ENCODE measurements around the gene BICDL2.

Gene BICDL2

DNA sequence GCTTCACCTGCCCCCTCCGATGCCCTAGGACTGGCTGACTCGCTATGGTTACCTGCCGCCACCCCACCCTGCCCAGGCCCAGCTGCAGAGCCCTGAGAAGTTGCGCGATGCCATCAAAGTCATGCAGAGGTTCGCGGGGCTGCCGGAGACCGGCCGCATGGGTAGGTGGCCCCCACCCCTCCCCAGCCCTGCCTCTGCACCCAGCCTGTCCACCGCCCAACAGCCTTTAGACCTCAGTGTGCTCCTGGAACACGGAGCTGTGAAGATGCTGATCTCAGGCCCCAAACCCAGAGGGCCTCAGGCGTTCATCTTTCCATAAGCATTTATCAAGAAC lies 10.6 kb upstream of the BICDL2 start:
- no peak for DNase-seq (ENCODE audit: low read depth)

DNA sequence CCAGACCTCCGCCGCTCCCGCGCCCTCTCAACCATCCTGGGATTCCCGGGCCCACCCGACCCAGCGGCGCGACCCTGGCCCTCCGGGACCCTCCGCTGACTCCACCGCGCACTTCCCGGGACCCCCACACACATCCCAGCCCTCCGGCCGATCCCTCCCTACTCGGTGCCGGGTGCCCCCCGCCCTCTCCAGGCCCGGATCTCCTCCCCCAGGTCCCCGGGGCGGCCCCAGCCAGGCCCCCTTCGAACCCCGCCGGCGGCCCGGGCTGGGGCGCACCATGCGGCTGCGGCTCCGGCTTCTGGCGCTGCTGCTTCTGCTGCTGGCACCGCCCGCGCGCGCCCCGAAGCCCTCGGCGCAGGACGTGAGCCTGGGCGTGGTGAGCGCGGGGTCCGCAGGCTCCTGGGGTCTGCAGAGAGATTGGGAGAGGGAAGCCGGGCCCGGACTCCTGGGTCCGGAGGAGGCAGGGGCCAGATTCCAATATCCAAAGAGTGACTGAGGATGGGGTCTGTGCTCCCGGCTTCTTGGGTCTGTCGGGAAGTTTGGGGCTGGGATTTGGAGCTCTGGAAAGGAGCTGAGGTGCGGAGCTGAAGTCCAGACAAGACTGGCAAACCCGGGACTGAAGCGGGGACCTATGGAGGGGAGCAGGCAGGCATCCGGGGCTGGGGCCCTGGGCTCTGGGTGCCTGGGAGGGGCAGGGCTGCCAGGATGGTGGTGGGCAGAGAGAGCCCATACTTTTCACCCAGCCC lies 10.1 kb upstream of the BICDL2 start:
- DNase-seq (ENCODE audit: low read depth): no peak

DNA sequence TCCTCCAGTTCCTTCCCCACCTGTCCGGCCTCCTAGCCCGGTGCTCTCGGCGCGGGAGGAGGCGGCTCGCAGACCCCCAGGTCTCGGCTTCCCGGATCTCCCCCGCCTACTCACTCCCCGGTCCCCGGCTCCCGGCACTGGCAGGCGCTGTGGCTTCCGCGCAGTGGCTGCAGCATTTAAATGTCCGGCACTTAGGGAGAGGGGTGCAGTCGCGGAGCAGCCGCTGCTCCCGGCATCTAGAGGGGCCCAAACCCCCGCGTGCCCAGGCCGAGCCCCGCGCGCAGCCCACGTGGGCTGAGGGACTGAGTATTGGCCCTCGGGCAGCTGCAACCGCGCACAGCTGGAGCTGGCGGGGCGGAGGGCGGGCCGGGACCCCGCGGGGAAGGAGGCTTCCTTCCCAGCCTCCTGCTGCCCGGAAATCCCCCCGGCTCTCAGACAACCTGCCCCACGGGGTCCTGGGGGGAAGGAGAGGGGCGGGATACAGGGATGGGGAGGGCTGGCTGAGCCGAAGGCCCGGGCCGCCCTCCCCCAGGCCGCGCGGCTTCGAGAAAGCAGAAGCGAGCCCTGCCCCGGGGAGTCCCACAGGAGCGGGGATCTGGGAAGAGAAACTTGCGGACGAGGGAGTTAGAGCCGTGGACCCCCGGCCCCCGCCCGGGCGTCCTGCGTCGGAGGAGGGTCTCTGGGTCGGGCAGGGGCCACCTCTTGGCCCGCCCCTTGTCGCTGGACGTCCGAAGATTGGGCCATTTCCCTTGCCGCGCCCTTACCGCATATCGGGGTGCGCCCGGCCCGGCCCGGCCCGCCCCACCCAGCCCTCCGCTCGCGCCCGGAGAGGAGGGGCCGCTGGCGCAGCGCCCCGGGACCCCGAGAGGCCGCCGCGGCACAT lies 9.3 kb upstream of the BICDL2 start, which contains the start of gene MMP25:
MMP25 (plus strand) TSS at position 804 of the 883 bp plus-strand sequence. CDS start 357 bp downstream, outside the sequence.
- no peak for DNase-seq (ENCODE audit: low read depth)

- DNase-seq (ENCODE audit: low read depth): no peak
These were observed 8.0 kb upstream of the BICDL2 start for GRCh38 chr16:3044708-3045107.

GRCh38 chr16:3042376-3042775 lies 5.6 kb upstream of the BICDL2 start:
- DNase-seq (ENCODE audit: low read depth): no peak

DNA sequence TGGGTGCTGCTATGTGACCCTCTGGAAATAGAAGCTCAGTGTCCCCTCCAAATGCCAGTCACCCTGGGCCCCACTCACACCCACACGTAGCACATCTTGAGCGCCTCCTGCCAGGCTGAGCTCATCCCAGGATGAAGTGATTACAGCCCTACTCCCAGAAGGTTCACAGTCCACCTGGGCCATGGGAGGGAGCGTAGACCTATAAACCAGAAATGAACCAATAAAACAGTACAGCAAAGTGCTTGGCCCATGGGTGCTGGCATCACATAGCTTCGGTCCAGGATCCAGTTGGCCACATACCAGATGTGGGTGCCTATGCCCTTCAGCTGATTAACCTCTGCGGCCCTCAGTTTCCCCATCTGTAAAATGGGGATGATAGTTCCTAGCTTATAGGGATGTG lies 2.2 kb upstream of the BICDL2 start:
- DNase-seq (ENCODE audit: low read depth): no peak

GRCh38 chr16:3038256-3038655 lies 1.5 kb upstream of the BICDL2 start:
- DNase-seq (ENCODE audit: low read depth): no peak

- no peak for DNase-seq (ENCODE audit: low read depth)
These were observed 595 bp downstream of the BICDL2 start for GRCh38 chr16:3035972-3036725.

- no peak for DNase-seq (ENCODE audit: low read depth)
These were observed 1.3 kb downstream of the BICDL2 start for GRCh38 chr16:3035289-3035971.

DNA sequence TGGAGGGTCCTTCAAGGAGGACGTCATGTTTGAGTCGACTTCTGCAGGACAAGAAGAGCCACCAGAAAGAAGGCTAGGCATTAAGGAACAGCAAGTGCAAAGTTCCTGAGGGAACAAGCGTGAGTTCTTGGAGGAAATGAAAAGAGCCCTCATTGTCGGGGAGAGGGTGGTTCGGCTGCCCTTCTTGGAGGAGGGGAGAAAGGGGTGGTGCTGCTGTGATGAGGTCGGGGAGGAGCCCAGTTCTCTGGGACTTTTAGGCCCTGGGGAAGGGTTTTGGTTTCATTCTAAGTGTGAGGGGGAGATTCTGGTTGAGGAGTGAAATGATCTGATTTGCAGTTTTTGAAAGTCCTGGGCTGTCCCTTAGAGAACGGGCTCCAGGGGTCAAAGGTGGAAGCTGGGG lies 4.1 kb downstream of the BICDL2 start:
- no peak for DNase-seq (ENCODE audit: low read depth)

GRCh38 chr16:3030222-3031212 lies 6.2 kb downstream of the BICDL2 start:
- DNase-seq (ENCODE audit: low read depth): no peak

DNA sequence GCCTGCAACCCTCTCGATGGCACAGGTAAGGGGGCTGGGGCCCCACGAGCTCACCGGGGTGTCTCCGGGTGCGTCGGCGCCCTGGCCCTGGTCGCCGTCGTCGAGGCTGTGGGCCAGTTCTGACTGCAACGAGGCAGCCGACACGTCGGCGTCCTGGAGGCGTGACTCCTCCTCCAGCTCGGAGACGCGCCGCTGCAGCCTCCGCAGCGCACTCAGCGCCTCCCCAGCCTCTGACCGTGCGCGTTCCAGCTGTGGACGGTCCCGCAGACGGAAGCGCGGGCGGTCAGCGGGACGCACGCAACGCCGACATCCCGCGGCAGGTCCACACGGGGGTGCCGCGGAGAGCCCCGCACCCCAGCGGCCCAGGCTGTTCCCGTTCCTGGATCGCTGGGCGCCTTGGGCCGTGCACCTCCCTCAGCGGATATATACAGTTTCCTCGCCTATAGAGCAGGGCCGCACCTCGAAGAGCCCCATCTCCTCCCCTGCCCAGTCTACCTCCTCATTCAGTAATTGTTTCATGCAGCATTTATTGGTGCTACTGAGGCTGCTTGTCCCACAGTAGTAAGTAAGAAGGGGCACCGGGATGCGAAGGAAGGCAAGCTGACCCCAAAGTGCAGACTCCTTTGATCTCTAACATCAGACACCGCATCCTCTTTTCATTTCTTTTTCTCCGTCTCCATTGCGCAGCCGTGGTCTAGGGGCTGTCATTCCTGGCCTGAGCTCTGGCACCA lies 7.1 kb downstream of the BICDL2 start:
- DNase-seq (ENCODE audit: low read depth): no peak

GRCh38 chr16:3028716-3029319 lies 7.9 kb downstream of the BICDL2 start:
- no peak for DNase-seq (ENCODE audit: low read depth)

- peak; percentile 79 for DNase-seq (ENCODE audit: low read depth)
These were observed 8.6 kb downstream of the BICDL2 start for GRCh38 chr16:3027983-3028715.

GRCh38 chr16:3027489-3027795 lies 9.3 kb downstream of the BICDL2 start:
- no peak for DNase-seq (ENCODE audit: low read depth)

GRCh38 chr16:3026609-3027488 lies 9.9 kb downstream of the BICDL2 start:
- no peak for DNase-seq (ENCODE audit: low read depth)

- no peak for DNase-seq (ENCODE audit: low read depth)
These were observed 10.8 kb downstream of the BICDL2 start for GRCh38 chr16:3026003-3026378.

Data from stimulated activated CD8-positive, alpha-beta memory T cell treated with anti-CD3 and anti-CD28 coated beads, Interleukin-4, amount 100 ng/mL, for 24 hours (primary cell).